GM13976 (cell line): Measurements from ENCODE around the gene CEP95.
"Not testable (repeated sequence)": the region's sequence is repeated elsewhere in the genome, so short reads cannot be mapped to it uniquely, and the experiment has no call there.

Source experiments
- DNase-seq: peaks from one replicate; pipeline ENCODE4 v3.0.0; 2012; ENCODE audit warnings: low spot score
- in situ Hi-C: fragments of 300-500 bp; cut with MboI; formaldehyde crosslinking; loops from one replicate; pipeline ENCODE4 v1.12.0; 2022; ENCODE audit warnings: low sequenced_read_pairs, mixed read lengths, inconsistent platforms; ENCODE audit not compliant: unreplicated experiment
- TF ChIP-seq, protein P1 (sequence below): IDR thresholded peaks from 2 replicates; pipeline ENCODE4 v1.5.1; 2012; ENCODE audit warnings: borderline replicate concordance, mild to moderate bottlenecking; ENCODE audit not compliant: insufficient read depth; ENCODE audit errors: extremely low read depth, missing control alignments, control extremely low read depth

The CEP95 gene

GRCh38 chr17:64466019-64466735, 40.6 kb upstream of the CEP95 start:
- in situ Hi-C loops, result no loop called here
- DNase-seq, result no peak
- TF ChIP-seq, protein P1, sequence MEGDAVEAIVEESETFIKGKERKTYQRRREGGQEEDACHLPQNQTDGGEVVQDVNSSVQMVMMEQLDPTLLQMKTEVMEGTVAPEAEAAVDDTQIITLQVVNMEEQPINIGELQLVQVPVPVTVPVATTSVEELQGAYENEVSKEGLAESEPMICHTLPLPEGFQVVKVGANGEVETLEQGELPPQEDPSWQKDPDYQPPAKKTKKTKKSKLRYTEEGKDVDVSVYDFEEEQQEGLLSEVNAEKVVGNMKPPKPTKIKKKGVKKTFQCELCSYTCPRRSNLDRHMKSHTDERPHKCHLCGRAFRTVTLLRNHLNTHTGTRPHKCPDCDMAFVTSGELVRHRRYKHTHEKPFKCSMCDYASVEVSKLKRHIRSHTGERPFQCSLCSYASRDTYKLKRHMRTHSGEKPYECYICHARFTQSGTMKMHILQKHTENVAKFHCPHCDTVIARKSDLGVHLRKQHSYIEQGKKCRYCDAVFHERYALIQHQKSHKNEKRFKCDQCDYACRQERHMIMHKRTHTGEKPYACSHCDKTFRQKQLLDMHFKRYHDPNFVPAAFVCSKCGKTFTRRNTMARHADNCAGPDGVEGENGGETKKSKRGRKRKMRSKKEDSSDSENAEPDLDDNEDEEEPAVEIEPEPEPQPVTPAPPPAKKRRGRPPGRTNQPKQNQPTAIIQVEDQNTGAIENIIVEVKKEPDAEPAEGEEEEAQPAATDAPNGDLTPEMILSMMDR, result no peak

DNA sequence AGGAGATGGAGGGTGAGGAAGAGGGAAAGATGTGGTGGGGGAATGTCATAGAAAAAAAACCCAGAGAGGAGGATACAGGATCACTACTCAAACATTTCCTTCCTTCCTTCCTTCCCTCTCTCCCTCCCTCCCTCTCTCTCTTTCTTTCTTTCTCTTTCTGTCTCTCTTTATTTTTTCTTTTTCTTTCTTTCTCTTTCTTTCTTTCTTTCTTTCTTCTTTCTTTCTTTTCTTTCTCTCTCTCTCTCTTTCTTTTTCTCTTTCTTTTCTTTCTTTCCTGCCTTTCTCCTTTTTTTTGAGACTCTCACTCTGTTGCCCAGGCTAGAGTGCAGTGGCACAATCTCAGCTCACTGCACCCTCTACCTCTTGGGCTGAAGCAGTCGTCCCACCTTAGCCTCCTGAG, 39.9 kb upstream of the CEP95 start:
- DNase-seq, in situ Hi-C loops: not testable (repeated sequence)

- TF ChIP-seq, protein P1, result no peak
- no peak for DNase-seq
- in situ Hi-C loops, result no loop called here
Observed at GRCh38 chr17:64470625-64471024, 36.2 kb upstream of the CEP95 start.

DNA sequence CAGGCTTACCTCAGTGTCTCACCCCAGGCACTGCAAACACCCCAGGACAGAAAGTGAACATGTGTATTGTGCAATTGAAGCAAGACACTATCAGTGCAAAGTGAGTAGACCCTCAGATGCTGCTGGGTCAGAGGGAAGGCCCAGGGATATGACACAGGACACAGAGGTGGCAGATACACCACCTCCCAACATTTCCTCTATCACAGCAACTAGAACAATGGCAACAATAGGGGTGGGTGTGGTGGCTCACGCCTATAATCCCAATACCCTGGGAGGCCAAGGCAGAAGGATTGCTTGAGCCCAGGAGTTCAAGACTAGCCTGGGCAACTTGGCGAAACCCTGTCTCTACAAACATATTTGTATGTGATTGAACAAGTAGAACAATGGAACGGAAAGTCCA, 35.3 kb upstream of the CEP95 start:
- TF ChIP-seq, protein P1, result no peak
- in situ Hi-C loops, result no loop called here
- no peak for DNase-seq

- TF ChIP-seq, protein P1, result no peak
- no peak for DNase-seq
- in situ Hi-C loops, result no loop called here
Observed at GRCh38 chr17:64472564-64472963, 34.2 kb upstream of the CEP95 start.

- in situ Hi-C loops, result no loop called here
- DNase-seq, result no peak
- TF ChIP-seq, protein P1, result no peak
Observed at GRCh38 chr17:64477849-64478248, 28.9 kb upstream of the CEP95 start.

- in situ Hi-C loops, result no loop called here
Observed at GRCh38 chr17:64480951-64481350, 25.8 kb upstream of the CEP95 start.

More at GRCh38 chr17:64480951-64481350, 25.8 kb upstream of the CEP95 start:
- DNase-seq, result no peak
- TF ChIP-seq, protein P1, result no peak
